Stimulated activated CD8-positive, alpha-beta memory T cell treated with anti-CD3 and anti-CD28 coated beads, Interleukin-7, amount 100 ng/mL, for 48 hours (primary cell): Measurements from ENCODE around the gene IGFN1.

ENCODE experiments used
- DNase-seq, 2 donors: peaks; one replicate each; pipeline ENCODE4 v3.0.0-alpha.2; 2020; ENCODE audit warnings: low read depth in 1 of 2; ENCODE audit errors: extremely low read depth in 1 of 2

The IGFN1 gene

GRCh38 chr1:201190624-201191051, at the start of gene IGFN1:
TSS of gene IGFN1 (plus strand) at chr1:201190824. CDS start at chr1:201193294, 2,470 bp downstream.
- DNase-seq = no peak

GRCh38 chr1:201140941-201141260, 49.7 kb upstream of the IGFN1 start:
- DNase-seq = no peak

- no peak for DNase-seq
Observed at GRCh38 chr1:201141418-201141817, 49.2 kb upstream of the IGFN1 start.

- DNase-seq = no peak
Observed at GRCh38 chr1:201142011-201142848, 48.4 kb upstream of the IGFN1 start.

- no peak for DNase-seq
Observed at GRCh38 chr1:201142849-201143725, 47.5 kb upstream of the IGFN1 start.

- no peak for DNase-seq
Observed at GRCh38 chr1:201143726-201144635, 46.6 kb upstream of the IGFN1 start.

- DNase-seq = no peak
Observed at GRCh38 chr1:201144701-201145100, 45.9 kb upstream of the IGFN1 start.

- no peak for DNase-seq
Observed at GRCh38 chr1:201145132-201145531, 45.5 kb upstream of the IGFN1 start.

- DNase-seq = no peak
Observed at GRCh38 chr1:201145816-201146215, 44.8 kb upstream of the IGFN1 start.

- no peak for DNase-seq
Observed at GRCh38 chr1:201146626-201147390, 43.8 kb upstream of the IGFN1 start.

- no peak for DNase-seq
Observed at GRCh38 chr1:201147396-201148015, 43.1 kb upstream of the IGFN1 start.

- DNase-seq = no peak
Observed at GRCh38 chr1:201149400-201149799, 41.2 kb upstream of the IGFN1 start.

- DNase-seq = no peak
Observed at GRCh38 chr1:201153474-201154388, 36.9 kb upstream of the IGFN1 start.

- peak; percentile 85 to 93 for DNase-seq
Observed at GRCh38 chr1:201154389-201155165, 36.0 kb upstream of the IGFN1 start, which contains the start of gene TMEM9. TSS of gene TMEM9 (minus strand) at chr1:201154474. CDS start at chr1:201153923, 551 bp downstream.

- no peak for DNase-seq
Observed at GRCh38 chr1:201155354-201155753, 35.3 kb upstream of the IGFN1 start.

GRCh38 chr1:201156346-201156745, 34.3 kb upstream of the IGFN1 start:
- DNase-seq = no peak

- no peak for DNase-seq
Observed at GRCh38 chr1:201156819-201157218, 33.8 kb upstream of the IGFN1 start.

- DNase-seq = no peak
Observed at GRCh38 chr1:201157949-201158348, 32.7 kb upstream of the IGFN1 start.
